ENCODE measurements around the gene HSPA12B.

Gene HSPA12B

DNA sequence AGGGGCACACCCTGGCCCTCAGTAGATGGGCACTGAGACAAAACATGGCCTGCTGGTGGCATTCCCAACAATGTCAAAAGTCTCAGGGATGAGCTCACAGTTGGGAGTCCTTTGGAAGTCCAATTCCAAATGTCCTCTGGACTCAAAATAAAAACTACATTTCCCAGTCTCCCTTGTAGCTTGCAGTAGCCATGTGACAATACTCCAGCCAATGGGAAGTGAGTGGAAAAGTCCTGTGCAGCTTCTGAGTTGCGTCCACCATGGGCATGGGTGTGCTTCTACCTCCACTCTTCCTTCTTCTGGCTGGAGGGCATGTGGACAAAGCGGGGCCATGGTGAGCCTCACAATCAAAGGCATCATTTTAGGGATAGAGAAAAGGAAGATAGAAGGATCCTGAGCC is 44.8 kb upstream of the HSPA12B start:
- TF ChIP-seq FOXM1 (IDR thresholded peaks at IDR 0.05; ENCODE audit: borderline replicate concordance, low read depth) (no peak), YY1 (IDR thresholded peaks at IDR 0.05; ENCODE audit: low read depth) (0 out of 2 replicates have a peak, but pooled peaks have one; percentile 59)
- TF ChIP-seq, protein P1, sequence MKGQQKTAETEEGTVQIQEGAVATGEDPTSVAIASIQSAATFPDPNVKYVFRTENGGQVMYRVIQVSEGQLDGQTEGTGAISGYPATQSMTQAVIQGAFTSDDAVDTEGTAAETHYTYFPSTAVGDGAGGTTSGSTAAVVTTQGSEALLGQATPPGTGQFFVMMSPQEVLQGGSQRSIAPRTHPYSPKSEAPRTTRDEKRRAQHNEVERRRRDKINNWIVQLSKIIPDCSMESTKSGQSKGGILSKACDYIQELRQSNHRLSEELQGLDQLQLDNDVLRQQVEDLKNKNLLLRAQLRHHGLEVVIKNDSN (IDR thresholded peaks at IDR 0.05): peak; percentile 97

DNA sequence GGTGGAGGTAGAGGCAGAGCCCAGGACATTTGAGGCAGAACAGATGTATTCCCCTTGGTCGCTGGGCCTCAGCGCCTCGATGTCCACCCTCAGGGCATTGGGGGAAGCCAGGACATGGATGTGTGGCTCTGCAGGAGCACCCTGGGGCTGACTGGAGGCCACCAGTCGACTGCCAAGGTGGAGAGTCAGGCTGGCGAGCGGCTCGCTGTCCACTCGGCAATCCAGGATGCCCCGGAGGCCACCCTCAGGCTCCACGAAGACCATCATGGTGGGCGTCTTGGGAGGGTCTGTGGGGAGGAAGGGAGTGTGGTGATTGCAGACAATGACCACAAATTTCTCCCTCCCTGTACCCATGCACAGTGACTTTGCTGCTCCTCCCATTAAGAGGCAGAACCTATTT is 42.5 kb upstream of the HSPA12B start:
- TF ChIP-seq CREB1 (IDR thresholded peaks at IDR 0.05; ENCODE audit: low read depth): no peak

DNA sequence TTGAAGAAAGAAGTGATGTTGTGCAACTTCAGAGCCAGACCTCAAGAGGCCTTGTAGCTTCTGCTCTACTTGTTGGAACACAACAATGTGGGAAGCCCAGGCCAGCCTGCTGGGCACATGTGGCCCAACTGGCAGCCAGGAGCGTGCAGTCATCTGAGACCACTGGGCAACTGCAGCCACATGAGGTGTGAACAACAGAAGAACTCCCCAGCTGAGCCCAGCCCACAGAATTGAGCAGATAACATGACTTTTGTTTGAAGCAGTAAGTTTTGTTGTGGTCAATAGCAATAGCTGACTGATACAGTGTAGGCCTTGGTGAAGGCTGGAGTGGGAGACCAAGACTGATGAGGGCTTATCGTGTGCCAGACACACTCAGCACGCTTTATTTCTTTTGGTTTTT is 42.1 kb upstream of the HSPA12B start:
- no peak for TF ChIP-seq NFIC (IDR thresholded peaks at IDR 0.05)
- no peak for TF ChIP-seq FOXM1 (IDR thresholded peaks at IDR 0.05; ENCODE audit: borderline replicate concordance, low read depth)
- no peak for TF ChIP-seq CREB1 (IDR thresholded peaks at IDR 0.05; ENCODE audit: low read depth)
- TF ChIP-seq REST (IDR thresholded peaks at IDR 0.05; ENCODE audit: low read depth): no peak
- TF ChIP-seq, protein P1 (IDR thresholded peaks at IDR 0.05): no peak
- TF ChIP-seq CEBPB (IDR thresholded peaks at IDR 0.05): no peak
- no peak for TF ChIP-seq TAF1 (IDR thresholded peaks at IDR 0.05; ENCODE audit: low read depth)
- TF ChIP-seq ZBTB7A (IDR thresholded peaks at IDR 0.05; ENCODE audit: low read depth): no peak
- TF ChIP-seq MAX (IDR thresholded peaks at IDR 0.05): no peak
- no peak for TF ChIP-seq EP300 (IDR thresholded peaks at IDR 0.05; ENCODE audit: borderline replicate concordance)
- TF ChIP-seq RAD21 (IDR thresholded peaks at IDR 0.05; ENCODE audit: low read depth): no peak
- no peak for TF ChIP-seq YY1 (IDR thresholded peaks at IDR 0.05; ENCODE audit: low read depth)
- TF ChIP-seq EGR1 (IDR thresholded peaks at IDR 0.05): no peak
- no peak for TF ChIP-seq TCF12 (IDR thresholded peaks at IDR 0.05; ENCODE audit: low read depth)

DNA sequence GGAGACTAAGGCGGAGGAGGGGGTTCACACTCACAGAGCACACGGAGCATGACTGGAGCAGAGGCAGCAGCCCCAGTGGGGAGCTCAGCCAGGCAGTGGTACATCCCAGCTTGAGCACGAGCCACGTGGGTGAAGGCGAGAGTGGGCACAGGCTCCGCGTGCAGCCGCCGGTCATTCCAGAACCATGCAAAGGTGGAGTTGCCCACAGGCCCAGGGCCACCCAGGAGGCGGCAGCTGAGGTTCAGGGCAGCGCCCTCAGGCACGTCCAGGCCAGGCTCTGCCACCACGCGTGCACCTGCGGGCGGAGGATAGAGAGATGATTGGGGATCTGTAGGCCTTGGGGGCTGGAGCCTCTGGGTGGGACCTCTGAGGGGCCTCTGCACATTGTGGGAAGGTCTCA is 41.2 kb upstream of the HSPA12B start:
- TF ChIP-seq ZBTB7A (IDR thresholded peaks at IDR 0.05; ENCODE audit: low read depth) (no peak), YY1 (IDR thresholded peaks at IDR 0.05; ENCODE audit: low read depth) (no peak), MAX (IDR thresholded peaks at IDR 0.05) (no peak), NFIC (IDR thresholded peaks at IDR 0.05) (no peak), TCF12 (IDR thresholded peaks at IDR 0.05; ENCODE audit: low read depth) (no peak), FOXM1 (IDR thresholded peaks at IDR 0.05; ENCODE audit: borderline replicate concordance, low read depth) (no peak), REST (IDR thresholded peaks at IDR 0.05; ENCODE audit: low read depth) (no peak), TEAD4 (IDR thresholded peaks at IDR 0.05) (no peak), EGR1 (IDR thresholded peaks at IDR 0.05) (no peak), RAD21 (IDR thresholded peaks at IDR 0.05; ENCODE audit: low read depth) (no peak), TAF1 (IDR thresholded peaks at IDR 0.05; ENCODE audit: low read depth) (no peak), CEBPB (IDR thresholded peaks at IDR 0.05) (no peak), CREB1 (IDR thresholded peaks at IDR 0.05; ENCODE audit: low read depth) (no peak), EP300 (IDR thresholded peaks at IDR 0.05; ENCODE audit: borderline replicate concordance) (no peak)
- TF ChIP-seq, protein P1 (IDR thresholded peaks at IDR 0.05): no peak

DNA sequence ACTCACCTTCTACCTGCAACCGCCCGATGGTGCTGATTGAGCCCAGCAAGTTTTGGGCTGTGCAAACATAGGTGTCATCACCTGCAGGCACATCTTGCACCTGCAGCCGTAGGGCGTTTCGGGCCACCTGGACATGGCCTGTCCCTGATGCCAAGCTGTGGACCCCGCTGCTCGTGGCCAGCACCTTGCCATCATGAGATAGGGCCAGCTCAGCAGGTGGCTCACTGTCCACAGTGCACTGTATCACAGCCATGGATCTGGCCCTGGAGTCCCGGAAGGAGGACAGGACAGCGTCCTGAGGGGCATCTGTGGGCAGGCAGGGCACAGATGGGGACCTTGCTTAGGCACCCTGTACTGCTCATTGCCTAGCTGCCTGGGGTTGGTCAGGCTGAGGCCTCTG is 40.6 kb upstream of the HSPA12B start:
- TF ChIP-seq FOXM1 (IDR thresholded peaks at IDR 0.05; ENCODE audit: borderline replicate concordance, low read depth) (no peak), CREB1 (IDR thresholded peaks at IDR 0.05; ENCODE audit: low read depth) (no peak), TAF1 (IDR thresholded peaks at IDR 0.05; ENCODE audit: low read depth) (no peak), CEBPB (IDR thresholded peaks at IDR 0.05) (no peak), NFIC (IDR thresholded peaks at IDR 0.05) (no peak), EP300 (IDR thresholded peaks at IDR 0.05; ENCODE audit: borderline replicate concordance) (no peak), MAX (IDR thresholded peaks at IDR 0.05) (no peak), TEAD4 (IDR thresholded peaks at IDR 0.05) (no peak), EGR1 (IDR thresholded peaks at IDR 0.05) (no peak), RAD21 (IDR thresholded peaks at IDR 0.05; ENCODE audit: low read depth) (no peak)
